Muscle of back (tissue), 11 donors: Measurements from ENCODE around the gene BCL11B. TPM values are rescaled to one million over a fixed set of nuclear protein-coding genes. Genes with fewer than 3 reads are reported as not detected.

Experiments
- DNase-seq, 3 donors: peaks; one replicate each; pipeline versions ENCODE4 v3.0.0 to v3.0.0-alpha.2; 2013
- polyA plus RNA-seq, 10 donors: library from polyadenylated mRNA; unstranded; fragments of 120-200 nt; gene quantifications; one replicate each; pipeline ENCODE4 v1.2.1, GENCODE V29; 2013; ENCODE audit not compliant: insufficient read length in 10 of 10

BCL11B gene
- polyA plus RNA-seq, 10 donors, result 0.46 to 9.2 (median 1.2) TPM

GRCh38 chr14:99120526-99121318 is 151.3 kb downstream of the BCL11B start:
- DNase-seq, result no peak

DNA sequence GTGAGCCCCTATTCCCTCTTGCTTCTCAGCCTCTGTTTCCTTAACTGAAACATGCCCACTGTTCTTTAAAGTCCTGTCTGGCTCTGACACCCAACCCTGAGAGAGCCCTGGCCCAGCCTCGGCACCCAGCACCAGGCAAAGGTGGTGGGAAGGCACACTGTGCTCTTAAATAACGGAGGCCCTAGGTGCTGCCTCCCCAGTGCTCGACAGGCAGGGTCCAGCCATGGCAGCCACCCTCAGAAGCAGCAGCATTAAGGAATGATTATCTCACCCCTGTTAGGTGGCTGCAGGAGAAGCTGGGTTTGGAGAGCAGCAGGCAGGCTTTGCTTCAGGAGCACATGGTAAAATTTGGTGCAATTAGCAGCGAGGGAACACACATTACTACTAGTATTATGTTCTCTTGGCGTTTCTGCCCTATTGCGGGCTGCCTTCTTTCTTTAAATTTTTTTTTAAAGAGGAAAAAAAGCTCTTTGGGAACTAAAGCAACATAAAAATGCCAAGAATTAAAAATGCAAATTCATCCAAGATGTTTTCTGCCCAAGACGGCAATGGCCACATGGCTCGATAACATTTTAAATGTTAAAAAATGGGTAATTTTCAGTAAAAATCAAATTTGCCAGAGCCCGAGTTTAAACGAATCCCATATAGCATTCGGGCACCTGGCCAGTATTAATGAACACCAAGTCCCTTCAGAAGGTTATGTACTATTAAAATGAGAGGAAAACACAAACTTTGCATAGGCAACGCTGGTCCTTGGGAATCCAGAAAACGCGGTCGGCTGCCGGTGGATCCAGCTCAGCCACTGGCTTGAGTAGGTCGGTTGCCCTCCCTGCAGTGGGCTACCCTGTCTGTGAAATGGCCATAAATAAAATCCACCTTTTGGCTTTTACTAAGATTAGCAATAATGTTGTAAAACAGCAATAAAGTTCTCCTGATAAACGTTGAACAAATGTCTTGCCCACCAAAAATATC is 152.2 kb downstream of the BCL11B start:
- no peak for DNase-seq

Other genes with a start within 250 kb of the BCL11B start
- 10 to 100 TPM; 50.2 to 76.3 (median 60.3) TPM for gene SETD3, start 208.7 kb upstream of the BCL11B start, polyA plus RNA-seq
- gene CCNK, start 209.2 kb upstream of the BCL11B start, polyA plus RNA-seq, result 10 to 100 TPM; 30.9 to 46.5 (median 33.8) TPM